Neuronal stem cell (in vitro differentiated cells): ENCODE measurements around the gene EN2.

ENCODE experiments used
- DNase-seq: peaks from one replicate; pipeline ENCODE4 v3.0.0-alpha.2; 2013; ENCODE audit warnings: low spot score
- H2AFZ ChIP-seq: one replicate; pipeline ENCODE4 v1.6.1; 2013; ENCODE audit warnings: mild to moderate bottlenecking, low read length, inconsistent platforms
- H2AK5ac ChIP-seq: 2 replicates; pipeline ENCODE4 v1.6.1; 2013; ENCODE audit warnings: low read depth, mild to moderate bottlenecking, inconsistent platforms, low read length, moderate library complexity, mixed read lengths
- H2BK120ac ChIP-seq: 2 replicates; pipeline ENCODE4 v1.6.1; 2013; ENCODE audit warnings: low read depth, mild to moderate bottlenecking, inconsistent platforms, low read length, moderate library complexity, mixed read lengths
- H2BK12ac ChIP-seq: one replicate; pipeline ENCODE4 v1.6.1; 2013; ENCODE audit warnings: low read length, inconsistent platforms
- H2BK15ac ChIP-seq: 2 replicates; pipeline ENCODE4 v1.6.1; 2013; ENCODE audit warnings: mild to moderate bottlenecking, low read length, inconsistent platforms, mixed read lengths
- H2BK5ac ChIP-seq: one replicate; pipeline ENCODE4 v1.6.1; 2013; ENCODE audit warnings: inconsistent platforms, mild to moderate bottlenecking, low read length, moderate library complexity
- H3K14ac ChIP-seq: one replicate; pipeline ENCODE4 v1.6.1; 2013; ENCODE audit warnings: low read length, inconsistent platforms
- H3K18ac ChIP-seq: 2 replicates; pipeline ENCODE4 v1.6.1; 2013; ENCODE audit warnings: low read length, inconsistent platforms
- H3K23ac ChIP-seq: 2 replicates; pipeline ENCODE4 v1.6.1; 2013; ENCODE audit warnings: low read depth, mild to moderate bottlenecking, mixed read lengths, low read length, inconsistent platforms; ENCODE audit not compliant: poor library complexity
- H3K27ac ChIP-seq: replicated peaks from 3 replicates; pipeline ENCODE4 v1.5.1; 2013; ENCODE audit warnings: low read length, inconsistent platforms
- H3K27me3 ChIP-seq, 3 experiments: 2 replicates each; pipeline ENCODE4 v1.6.1; 2013; ENCODE audit warnings: low read length in 3 of 3, mild to moderate bottlenecking in 2 of 3, inconsistent platforms in 1 of 3, low read depth in 1 of 3, mixed read lengths in 1 of 3, moderate library complexity in 1 of 3; ENCODE audit not compliant: control insufficient read depth in 3 of 3, insufficient read depth in 3 of 3
- H3K36me3 ChIP-seq, 2 donors: replicated peaks in 1 of 2; 2 replicates each; pipeline ENCODE4 v1.6.1; 2013; ENCODE audit warnings: low read length in 2 of 2; ENCODE audit not compliant: control insufficient read depth in 2 of 2, insufficient read depth in 2 of 2
- H3K4ac ChIP-seq: 2 replicates; pipeline ENCODE4 v1.6.1; 2013; ENCODE audit warnings: inconsistent platforms, mild to moderate bottlenecking, low read length, moderate library complexity
- H3K4me1 ChIP-seq, 2 donors: 1 replicate in 1 of 2; 2 replicates in 1 of 2; pipeline ENCODE4 v1.6.1; 2013; ENCODE audit warnings: low read length in 2 of 2, low read depth in 1 of 2; ENCODE audit not compliant: control insufficient read depth in 2 of 2, insufficient read depth in 1 of 2
- H3K4me2 ChIP-seq: one replicate; pipeline ENCODE4 v1.6.1; 2013; ENCODE audit warnings: mild to moderate bottlenecking, low read length, inconsistent platforms; ENCODE audit not compliant: insufficient read depth, poor library complexity, severe bottlenecking
- H3K4me3 ChIP-seq, 2 donors: 2 replicates each; pipeline ENCODE4 v1.5.1; 2013; ENCODE audit warnings: low read length in 2 of 2, mild to moderate bottlenecking in 2 of 2, inconsistent platforms in 1 of 2, moderate library complexity in 1 of 2
- H3K79me1 ChIP-seq: one replicate; pipeline ENCODE4 v1.6.1; 2013; ENCODE audit warnings: low read depth, mild to moderate bottlenecking, inconsistent platforms, low read length, moderate library complexity
- H3K9ac ChIP-seq: one replicate; pipeline ENCODE4 v1.6.1; 2013; ENCODE audit warnings: mild to moderate bottlenecking, low read depth, low read length, inconsistent platforms; ENCODE audit not compliant: poor library complexity
- H3K9me3 ChIP-seq, 2 donors: replicated peaks in 1 of 2; 2 replicates each; pipeline versions ENCODE3 to v1.6.1; 2013; ENCODE audit warnings: low read length in 2 of 2, mild to moderate bottlenecking in 2 of 2, inconsistent platforms in 1 of 2, low read depth in 1 of 2, mixed read lengths in 1 of 2, moderate library complexity in 1 of 2; ENCODE audit not compliant: control insufficient read depth in 2 of 2, insufficient read depth in 1 of 2
- H4K8ac ChIP-seq: one replicate; pipeline ENCODE4 v1.6.1; 2013; ENCODE audit warnings: low read depth, mild to moderate bottlenecking, inconsistent platforms, low read length, moderate library complexity
- H4K91ac ChIP-seq: one replicate; pipeline ENCODE4 v1.6.1; 2013; ENCODE audit warnings: low read length, low read depth, mild to moderate bottlenecking, inconsistent platforms; ENCODE audit not compliant: poor library complexity
- WGBS, 2 donors: extraction: QIAGEN DNeasy Blood & Tissue Kit; methylation state at CpG; one replicate each; pipeline ENCODE4 v1.1.7; 2013; ENCODE audit warnings: missing lambda C conversion rate in 2 of 2, mixed read lengths in 1 of 2; ENCODE audit not compliant: insufficient read length in 2 of 2, insufficient replicate concordance in 1 of 2; ENCODE audit errors: extremely low coverage in 2 of 2; 5-methylcytosine and 5-hydroxymethylcytosine counted together

Gene EN2

GRCh38 chr7:155509725-155510551, 52.0 kb downstream of the EN2 start:
- no peak overlapping the region for H2BK15ac ChIP-seq
- H3K14ac ChIP-seq: no peak overlapping the region
- H3K18ac ChIP-seq: no peak overlapping the region
- peaks cover 0 to 69% (median 15%) of the 10 kb centered on the region in 3 experiments for H3K27me3 ChIP-seq
- no peak overlapping the region for H4K91ac ChIP-seq
- H3K4me1 ChIP-seq: peaks cover 0 to 28% of the 10 kb centered on the region in 2 donors
- no peaks in the 10 kb centered on the region for H3K9me3 ChIP-seq
- H3K36me3 ChIP-seq: peaks cover 0 to 29% of the 10 kb centered on the region in 2 donors
- no peak for DNase-seq
- WGBS, 2 donors: no CpG with 5 or more reads among the region's 68 CpGs
- H4K8ac ChIP-seq: no peak overlapping the region
- no peaks in the 10 kb centered on the region for H3K79me1 ChIP-seq
- no peak overlapping the region for H2AK5ac ChIP-seq
- peak overlapping the region; percentile 31 for H3K4me2 ChIP-seq
- no peak overlapping the region for H3K9ac ChIP-seq
- H3K4ac ChIP-seq: no peak overlapping the region
- no peak overlapping the region for H2BK120ac ChIP-seq
- H2BK12ac ChIP-seq: no peak overlapping the region
- H2BK5ac ChIP-seq: no peak overlapping the region
- H2AFZ ChIP-seq: peak overlapping the region; percentile 71
- no peak overlapping the region for H3K27ac ChIP-seq
- peak overlapping the region in 1 of 2 donors; percentile 65 for H3K4me3 ChIP-seq
- no peak overlapping the region for H3K23ac ChIP-seq

DNA sequence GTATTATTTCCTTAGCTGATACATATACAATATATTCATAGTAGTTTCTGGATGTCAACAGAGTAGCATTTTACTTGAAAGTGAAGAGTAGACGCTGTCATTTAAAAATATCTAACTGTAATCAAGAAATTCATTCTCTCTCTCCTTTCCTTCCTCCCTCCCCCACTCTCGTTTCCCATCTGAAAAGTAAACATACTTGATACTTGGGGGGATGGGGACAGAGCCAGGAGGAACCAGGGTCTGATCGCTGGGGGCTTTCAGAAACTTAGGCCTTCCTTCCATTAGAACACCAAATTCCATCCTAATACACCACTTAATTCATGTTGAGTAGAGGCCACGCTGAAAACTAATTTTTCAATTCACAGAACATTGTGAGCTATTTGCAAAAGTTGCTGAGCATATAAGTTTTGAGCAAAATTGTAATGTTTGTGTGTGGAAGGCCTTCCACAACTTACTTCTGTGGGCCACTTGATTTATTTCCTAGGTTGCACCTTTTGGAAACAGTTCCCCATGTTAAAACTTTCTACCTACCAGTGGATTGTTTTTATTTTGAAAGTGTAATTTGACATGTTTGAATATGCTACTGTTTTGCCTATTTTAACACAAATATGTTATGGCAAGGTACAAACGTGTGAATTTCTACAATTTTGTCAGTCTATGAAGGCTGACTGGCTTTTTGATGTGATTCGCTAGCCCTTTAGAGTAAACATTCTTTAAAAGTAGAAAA, 53.2 kb downstream of the EN2 start:
- no peak overlapping the region for H2BK15ac ChIP-seq
- no peak overlapping the region for H4K91ac ChIP-seq
- no peak overlapping the region for H3K4ac ChIP-seq
- H2AFZ ChIP-seq: no peak overlapping the region
- no peak overlapping the region for H2AK5ac ChIP-seq
- no peak overlapping the region for H2BK12ac ChIP-seq
- no peak for DNase-seq
- H3K36me3 ChIP-seq: peaks cover 0 to 21% of the 10 kb centered on the region in 2 donors
- H3K79me1 ChIP-seq: no peaks in the 10 kb centered on the region
- peaks cover 0 to 17% of the 10 kb centered on the region in 2 donors for H3K4me1 ChIP-seq
- no peak overlapping the region for H3K23ac ChIP-seq
- no peak overlapping the region for H2BK5ac ChIP-seq
- H3K9ac ChIP-seq: no peak overlapping the region
- H3K27ac ChIP-seq: no peak overlapping the region
- peaks cover 0 to 72% (median 15%) of the 10 kb centered on the region in 3 experiments for H3K27me3 ChIP-seq
- WGBS, 2 donors: no CpG with 5 or more reads among the region's 6 CpGs
- H3K18ac ChIP-seq: no peak overlapping the region
- H3K9me3 ChIP-seq: no peaks in the 10 kb centered on the region
- no peak overlapping the region for H3K14ac ChIP-seq
- no peak overlapping the region for H4K8ac ChIP-seq
- H2BK120ac ChIP-seq: no peak overlapping the region
- H3K4me3 ChIP-seq: peak overlapping the region in 1 of 2 donors; percentile 65
- no peak overlapping the region for H3K4me2 ChIP-seq

DNA sequence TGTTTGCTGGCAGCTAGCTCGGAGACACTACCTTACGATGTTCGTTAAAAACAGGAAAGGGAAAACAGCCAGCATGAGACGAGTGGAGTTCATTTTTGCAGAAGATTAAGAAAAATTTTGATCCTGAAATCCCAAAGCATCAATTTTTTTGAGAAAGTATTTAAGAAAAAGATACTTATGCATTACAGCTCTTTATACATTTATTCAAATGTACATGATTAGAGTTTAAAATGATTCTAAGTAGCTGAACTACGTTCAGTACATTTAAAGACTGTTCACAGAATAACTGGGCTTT, 53.7 kb downstream of the EN2 start:
- no peak overlapping the region for H3K27ac ChIP-seq
- no peak overlapping the region for H3K18ac ChIP-seq
- H2AK5ac ChIP-seq: no peak overlapping the region
- no peak overlapping the region for H2BK120ac ChIP-seq
- no peak overlapping the region for H3K4ac ChIP-seq
- H3K79me1 ChIP-seq: no peaks in the 10 kb centered on the region
- peak overlapping the region in 1 of 2 donors; percentile 65 for H3K4me3 ChIP-seq
- H3K23ac ChIP-seq: no peak overlapping the region
- peaks cover 0 to 17% of the 10 kb centered on the region in 2 donors for H3K4me1 ChIP-seq
- no peak for DNase-seq
- no peak overlapping the region for H3K14ac ChIP-seq
- H3K36me3 ChIP-seq: peaks cover 0 to 18% of the 10 kb centered on the region in 2 donors
- no peak overlapping the region for H2BK5ac ChIP-seq
- no peak overlapping the region for H2BK15ac ChIP-seq
- no peak overlapping the region for H3K9ac ChIP-seq
- no peak overlapping the region for H2AFZ ChIP-seq
- no peak overlapping the region for H4K8ac ChIP-seq
- no peak overlapping the region for H4K91ac ChIP-seq
- H3K9me3 ChIP-seq: peaks cover 0 to 3% of the 10 kb centered on the region in 2 donors
- H3K27me3 ChIP-seq: peaks cover 0 to 71% (median 15%) of the 10 kb centered on the region in 3 experiments
- H2BK12ac ChIP-seq: no peak overlapping the region
- H3K4me2 ChIP-seq: no peak overlapping the region
- WGBS, 2 donors: no CpG with 5 or more reads among the region's 5 CpGs

GRCh38 chr7:155512246-155512887, 54.4 kb downstream of the EN2 start:
- peak overlapping the region; percentile 47 for H2AFZ ChIP-seq
- no peak overlapping the region for H4K91ac ChIP-seq
- no peak overlapping the region for H2BK120ac ChIP-seq
- no peak overlapping the region for H4K8ac ChIP-seq
- no peak overlapping the region for H3K14ac ChIP-seq
- peaks cover 0 to 20% of the 10 kb centered on the region in 2 donors for H3K36me3 ChIP-seq
- no peak overlapping the region for H2AK5ac ChIP-seq
- H3K23ac ChIP-seq: no peak overlapping the region
- no CpG with 5 or more reads among the region's 4 CpGs for WGBS, 2 donors
- no peak overlapping the region for H2BK15ac ChIP-seq
- H3K27me3 ChIP-seq: peaks cover 0 to 72% (median 13%) of the 10 kb centered on the region in 3 experiments
- H3K9me3 ChIP-seq: peaks cover 0 to 7% of the 10 kb centered on the region in 2 donors
- no peaks in the 10 kb centered on the region for H3K79me1 ChIP-seq
- no peak overlapping the region for H2BK12ac ChIP-seq
- H3K4ac ChIP-seq: no peak overlapping the region
- no peak overlapping the region for H3K9ac ChIP-seq
- H2BK5ac ChIP-seq: no peak overlapping the region
- peak overlapping the region in 1 of 2 donors; percentile 65 for H3K4me3 ChIP-seq
- no peak for DNase-seq
- H3K4me1 ChIP-seq: peaks cover 0 to 13% of the 10 kb centered on the region in 2 donors
- no peak overlapping the region for H3K27ac ChIP-seq
- no peak overlapping the region for H3K4me2 ChIP-seq
- H3K18ac ChIP-seq: no peak overlapping the region
